ENCODE measurements around the gene PPARGC1A.

DNA sequence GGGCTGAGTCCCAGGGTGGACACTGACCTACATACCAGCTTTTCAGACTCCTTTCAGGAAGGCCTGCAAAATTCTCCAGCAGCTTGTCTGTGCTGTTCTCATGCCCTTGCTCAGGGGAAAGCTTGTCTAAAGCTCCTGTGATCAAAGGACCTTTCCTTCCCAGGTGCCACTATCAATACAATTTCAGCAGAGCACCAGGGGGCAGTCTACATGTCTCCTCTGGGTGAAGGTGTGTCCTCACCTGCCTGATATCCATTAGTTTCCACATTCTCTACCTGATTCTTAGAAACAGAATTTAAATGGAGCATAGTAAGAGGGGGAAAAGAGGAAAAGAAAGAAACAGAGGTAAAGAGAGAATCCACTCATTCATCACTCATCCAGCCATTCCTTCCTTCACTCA is 114.2 kb downstream of the PPARGC1A start:
- TF ChIP-seq, protein P1, sequence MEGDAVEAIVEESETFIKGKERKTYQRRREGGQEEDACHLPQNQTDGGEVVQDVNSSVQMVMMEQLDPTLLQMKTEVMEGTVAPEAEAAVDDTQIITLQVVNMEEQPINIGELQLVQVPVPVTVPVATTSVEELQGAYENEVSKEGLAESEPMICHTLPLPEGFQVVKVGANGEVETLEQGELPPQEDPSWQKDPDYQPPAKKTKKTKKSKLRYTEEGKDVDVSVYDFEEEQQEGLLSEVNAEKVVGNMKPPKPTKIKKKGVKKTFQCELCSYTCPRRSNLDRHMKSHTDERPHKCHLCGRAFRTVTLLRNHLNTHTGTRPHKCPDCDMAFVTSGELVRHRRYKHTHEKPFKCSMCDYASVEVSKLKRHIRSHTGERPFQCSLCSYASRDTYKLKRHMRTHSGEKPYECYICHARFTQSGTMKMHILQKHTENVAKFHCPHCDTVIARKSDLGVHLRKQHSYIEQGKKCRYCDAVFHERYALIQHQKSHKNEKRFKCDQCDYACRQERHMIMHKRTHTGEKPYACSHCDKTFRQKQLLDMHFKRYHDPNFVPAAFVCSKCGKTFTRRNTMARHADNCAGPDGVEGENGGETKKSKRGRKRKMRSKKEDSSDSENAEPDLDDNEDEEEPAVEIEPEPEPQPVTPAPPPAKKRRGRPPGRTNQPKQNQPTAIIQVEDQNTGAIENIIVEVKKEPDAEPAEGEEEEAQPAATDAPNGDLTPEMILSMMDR (IDR thresholded peaks at IDR 0.05), result no peak
- no peak for TF ChIP-seq TEAD1 (CRISPR knock-in tag; IDR thresholded peaks at IDR 0.05)
- no peak for TF ChIP-seq USF1 (CRISPR knock-in tag; IDR thresholded peaks at IDR 0.05)
- no peak for TF ChIP-seq ZNF232 (CRISPR knock-in tag; IDR thresholded peaks at IDR 0.05)
- TF ChIP-seq, protein P2, sequence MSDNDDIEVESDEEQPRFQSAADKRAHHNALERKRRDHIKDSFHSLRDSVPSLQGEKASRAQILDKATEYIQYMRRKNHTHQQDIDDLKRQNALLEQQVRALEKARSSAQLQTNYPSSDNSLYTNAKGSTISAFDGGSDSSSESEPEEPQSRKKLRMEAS (CRISPR knock-in tag; IDR thresholded peaks at IDR 0.05), result no peak
- TF ChIP-seq ATF1 (CRISPR knock-in tag; IDR thresholded peaks at IDR 0.05), result no peak
- TF ChIP-seq ETV6 (CRISPR knock-in tag; IDR thresholded peaks at IDR 0.05), result no peak
